A204.1 (cell line): ENCODE data around the gene TMTC4.

Experiments used
- FAIRE-seq: peaks from 2 replicates; lab custom pipeline; 2012; peaks lifted over from hg19 to GRCh38; lab: Jason Lieb, UNC

The TMTC4 gene

DNA sequence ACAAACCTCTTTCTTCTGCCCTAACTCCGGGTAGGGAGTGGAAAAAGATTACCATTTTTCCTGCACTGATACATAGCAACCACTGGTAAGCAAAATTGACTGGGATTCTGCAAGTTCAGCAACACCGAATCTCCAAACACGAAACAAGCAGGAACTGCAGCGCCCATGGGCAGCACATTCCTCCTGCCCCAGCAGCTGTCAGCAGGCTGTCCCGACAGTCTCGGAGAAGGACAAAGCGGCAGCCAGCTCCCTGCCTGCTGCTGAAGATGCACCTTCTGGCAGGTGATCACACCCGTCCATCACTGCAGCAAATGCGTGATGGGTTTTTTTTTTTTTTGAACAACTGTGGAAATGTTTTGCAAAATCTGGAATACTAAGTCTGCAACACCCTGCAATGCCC, 6.7 kb downstream of the TMTC4 start:
- no peak for FAIRE-seq

DNA sequence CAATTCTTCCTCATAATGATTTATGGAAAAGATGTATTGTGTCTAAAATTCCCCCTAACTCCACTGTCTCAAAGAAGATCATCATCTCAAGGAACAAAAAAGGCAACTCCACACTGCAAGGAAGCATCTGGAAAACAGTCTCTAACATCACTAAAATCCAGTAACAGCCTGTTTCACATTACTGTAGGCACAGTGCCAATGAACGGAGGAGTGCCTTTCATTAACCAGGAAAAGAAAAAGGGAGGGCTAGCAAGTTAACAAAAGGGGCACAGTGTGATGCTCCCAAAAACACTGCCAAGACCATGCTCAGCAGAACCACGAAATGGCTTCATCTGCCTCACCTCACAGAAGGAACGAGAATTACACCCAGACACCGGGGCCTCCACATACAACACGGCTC, 8.5 kb downstream of the TMTC4 start:
- FAIRE-seq = no peak

DNA sequence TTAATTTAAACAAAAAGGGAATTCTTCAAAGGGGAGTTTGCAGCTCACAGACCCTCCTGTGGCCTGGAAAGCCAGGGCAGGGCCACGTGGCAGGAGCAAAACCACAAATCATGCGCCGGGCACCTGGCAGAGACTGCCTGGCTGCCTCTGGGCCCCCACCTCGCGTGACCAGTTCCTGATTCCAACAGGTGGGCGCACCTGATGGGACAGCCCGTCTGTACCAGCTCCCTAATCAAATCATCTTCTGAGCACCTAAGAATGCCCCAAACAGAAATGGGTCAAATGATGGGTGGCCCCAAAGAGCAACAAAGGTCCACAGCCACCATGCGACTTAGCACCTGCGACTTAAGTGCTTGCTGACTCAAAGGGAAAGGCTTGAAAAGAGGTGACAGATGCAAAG, 9.2 kb downstream of the TMTC4 start:
- no peak for FAIRE-seq

DNA sequence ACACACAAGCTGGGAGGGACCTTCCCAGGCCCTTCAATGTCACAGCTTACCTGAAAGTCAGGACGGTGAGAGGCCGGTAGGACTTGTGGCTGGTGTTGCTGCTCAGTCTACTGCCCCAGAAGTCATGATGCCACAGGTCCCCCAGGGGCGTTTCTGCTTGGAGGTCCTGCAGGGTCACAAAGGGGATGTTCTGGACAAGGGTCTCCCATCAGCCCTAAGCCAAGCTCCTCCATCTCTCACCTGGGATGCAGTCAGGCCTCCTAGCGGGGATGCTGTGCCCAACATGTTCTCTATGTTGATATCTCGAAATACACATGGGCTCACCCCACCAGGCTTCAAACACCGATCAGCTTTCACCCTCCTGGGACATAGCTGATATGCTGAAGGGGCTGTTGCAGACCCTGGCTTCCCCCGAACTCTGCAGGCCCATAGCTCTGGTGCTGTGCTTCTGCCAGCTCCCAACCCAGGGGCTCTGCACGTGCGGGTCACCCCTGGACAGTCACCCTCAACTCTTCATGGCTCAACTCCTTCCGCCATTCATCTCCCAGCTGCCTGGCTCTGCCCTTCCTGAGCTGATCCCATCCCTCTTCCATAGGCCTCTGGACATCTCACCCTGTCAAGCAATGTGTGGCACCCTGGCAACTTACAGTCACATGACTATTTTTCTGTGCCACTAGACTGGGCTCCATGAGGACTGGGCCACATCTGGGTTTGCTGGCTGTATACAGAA, 10.3 kb downstream of the TMTC4 start:
- no peak for FAIRE-seq

DNA sequence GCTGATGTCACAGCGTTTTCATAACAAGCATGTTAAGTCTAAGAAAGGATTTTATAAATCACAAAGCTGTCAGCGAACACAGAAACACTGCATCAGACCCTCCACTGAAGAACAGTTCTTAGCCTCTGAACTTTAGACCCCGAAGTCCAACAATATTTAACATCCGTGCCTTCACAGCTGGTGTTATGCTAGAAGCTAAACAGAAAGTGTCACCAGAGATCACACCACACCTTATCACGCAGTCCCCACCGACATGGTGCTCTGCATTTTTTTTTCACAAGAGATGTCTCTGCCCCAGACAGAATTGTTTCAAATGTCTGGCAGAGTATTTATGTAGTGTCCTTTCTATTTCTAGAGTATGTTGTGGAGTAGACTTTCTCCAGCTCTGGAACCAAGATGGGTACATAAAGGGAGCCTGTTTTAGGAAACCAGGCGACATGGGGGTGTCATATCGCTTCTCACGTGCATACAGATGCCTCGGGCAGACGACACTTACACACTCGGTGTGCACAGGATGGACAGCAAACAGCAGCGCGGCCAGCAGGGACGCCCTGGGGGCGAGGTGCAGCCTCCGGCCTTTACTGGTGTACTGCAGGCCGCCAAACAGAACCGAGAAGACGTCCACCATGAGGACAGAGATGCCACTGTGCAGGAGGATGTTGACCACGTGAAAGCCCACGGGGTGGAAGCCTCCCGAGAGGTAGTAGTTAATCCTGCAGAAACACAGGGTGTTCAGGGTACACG, 12.0 kb downstream of the TMTC4 start:
- FAIRE-seq = no peak

DNA sequence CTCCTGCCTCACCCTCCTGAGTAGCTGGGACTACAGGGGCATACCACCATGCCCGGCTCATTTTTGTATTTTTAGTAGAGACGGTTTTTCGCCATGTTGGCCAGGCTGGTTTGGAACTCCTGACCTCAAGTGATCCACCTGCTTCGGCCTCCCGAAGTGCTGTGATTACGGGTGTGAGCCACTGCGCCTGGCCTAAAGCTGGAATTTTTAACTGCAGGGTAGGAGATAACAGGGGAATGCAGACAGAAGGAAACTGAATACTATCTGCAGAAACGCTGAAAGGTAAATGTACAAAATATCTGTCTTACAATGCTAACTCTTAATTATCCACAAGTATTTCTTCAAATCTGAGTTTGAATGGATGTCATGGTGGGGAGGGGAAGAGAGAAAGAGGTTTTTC, 13.8 kb downstream of the TMTC4 start:
- FAIRE-seq = no peak

DNA sequence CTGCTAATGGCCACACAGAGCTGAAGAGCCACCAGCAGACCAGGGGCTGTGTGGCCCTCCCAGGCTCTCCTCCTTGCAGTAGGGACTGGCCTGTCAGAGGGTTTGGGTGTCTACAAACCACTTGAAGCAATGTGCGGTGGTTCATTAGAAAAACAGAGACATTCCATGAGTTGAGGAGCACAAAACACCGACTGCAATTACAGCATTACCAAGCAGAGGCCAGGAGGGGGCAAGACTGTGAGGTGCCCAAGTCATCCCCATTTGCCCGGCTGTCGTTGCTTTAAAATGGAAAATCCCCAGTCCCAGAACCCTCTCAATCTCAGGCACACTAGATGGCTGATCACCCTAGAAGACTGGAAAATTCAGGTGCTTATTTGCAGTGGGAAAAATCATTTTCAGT, 15.0 kb downstream of the TMTC4 start:
- FAIRE-seq = no peak

DNA sequence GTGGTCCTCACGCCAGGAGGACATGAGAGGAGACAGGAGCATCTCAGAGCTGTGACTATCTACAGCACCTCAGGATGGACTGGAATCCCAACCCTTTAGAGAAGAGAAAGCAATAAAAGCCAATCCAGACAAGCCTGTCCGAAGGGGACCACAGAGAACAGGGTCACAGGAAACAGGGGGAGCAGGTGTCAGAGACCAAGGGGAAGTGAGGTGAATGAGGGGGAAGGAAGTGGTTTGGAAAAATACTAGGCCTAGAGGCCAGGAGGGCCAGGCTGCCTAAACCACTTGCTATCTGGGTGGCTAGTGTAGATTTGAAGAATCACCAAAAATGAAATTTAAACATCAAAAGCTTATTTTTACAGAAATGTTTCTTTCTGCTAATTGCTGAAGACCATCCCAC, 16.2 kb downstream of the TMTC4 start:
- no peak for FAIRE-seq

DNA sequence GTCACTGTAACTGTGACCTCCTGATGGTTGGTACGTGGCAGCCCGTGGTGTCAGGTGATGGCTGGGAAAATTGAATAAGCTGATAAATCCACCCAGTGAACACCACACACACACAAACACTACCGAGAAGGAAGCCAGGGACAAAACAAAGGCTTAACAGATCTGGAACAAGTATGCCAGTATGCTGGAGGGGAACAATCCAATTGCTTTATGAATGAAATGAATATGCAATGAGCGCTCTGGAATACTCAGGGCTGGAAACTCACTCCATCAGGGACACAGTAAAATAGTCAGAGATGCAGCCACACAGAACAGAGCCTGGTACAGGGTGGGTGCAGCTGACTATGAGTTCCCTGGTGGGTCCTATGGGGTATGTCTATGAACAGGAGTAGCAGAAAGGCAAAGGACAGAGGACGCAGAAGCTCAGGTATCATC, 16.7 kb downstream of the TMTC4 start:
- no peak for FAIRE-seq

DNA sequence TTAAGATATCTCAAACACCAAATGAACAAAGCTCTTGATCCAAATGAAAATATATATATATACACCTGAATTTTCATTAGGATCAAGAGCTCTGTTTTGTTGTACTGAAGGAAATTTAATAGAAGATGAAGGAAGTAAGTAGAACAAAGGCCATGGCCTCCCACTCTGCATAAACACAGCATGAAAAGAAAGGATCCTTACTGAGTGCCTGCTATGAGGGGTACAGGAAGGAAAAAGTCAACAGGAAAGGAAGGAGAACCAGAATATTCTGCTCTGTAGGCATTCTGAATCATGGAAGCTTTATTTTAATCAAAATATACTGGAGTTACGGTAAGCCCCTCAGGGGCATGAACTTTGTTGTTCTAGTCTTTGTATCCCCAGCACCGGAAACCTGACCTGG, 22.1 kb downstream of the TMTC4 start:
- no peak for FAIRE-seq

DNA sequence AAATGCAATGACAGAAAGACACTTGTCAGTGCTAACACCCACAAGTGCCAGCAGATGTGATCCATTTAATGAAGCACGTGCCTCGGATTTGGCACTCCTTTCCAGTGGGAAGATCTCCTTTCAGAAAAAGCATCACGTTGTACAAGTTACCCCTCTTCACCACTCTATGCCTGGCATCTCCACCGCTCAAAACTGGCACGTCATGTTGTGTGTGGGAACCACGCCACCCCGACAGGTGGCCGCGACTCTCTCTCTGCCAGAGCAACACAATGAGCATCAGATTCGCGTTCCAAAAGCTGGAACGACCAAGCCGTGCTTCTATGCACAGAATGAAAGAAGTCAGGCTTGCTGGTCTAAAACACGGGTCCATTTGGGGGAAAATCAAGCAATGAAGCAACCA, 24.3 kb downstream of the TMTC4 start:
- no peak for FAIRE-seq

DNA sequence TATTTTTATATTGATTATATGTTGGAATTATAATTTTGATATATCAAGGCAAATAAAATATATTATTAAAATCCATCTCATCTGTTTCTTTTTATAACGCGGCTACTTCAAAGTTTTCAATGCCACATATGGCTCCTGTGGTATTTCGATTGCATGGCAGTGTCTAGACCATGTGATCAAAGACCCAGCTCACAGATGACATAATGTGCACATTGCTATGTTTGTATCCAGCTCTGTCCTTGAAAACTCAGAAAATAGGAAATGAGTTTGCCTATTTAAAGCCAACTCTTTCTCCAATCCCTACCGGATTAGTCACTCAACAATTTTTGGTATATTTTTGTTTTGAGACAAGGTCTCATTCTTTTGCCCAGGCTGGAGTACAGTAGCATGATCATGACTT, 26.2 kb downstream of the TMTC4 start:
- no peak for FAIRE-seq

DNA sequence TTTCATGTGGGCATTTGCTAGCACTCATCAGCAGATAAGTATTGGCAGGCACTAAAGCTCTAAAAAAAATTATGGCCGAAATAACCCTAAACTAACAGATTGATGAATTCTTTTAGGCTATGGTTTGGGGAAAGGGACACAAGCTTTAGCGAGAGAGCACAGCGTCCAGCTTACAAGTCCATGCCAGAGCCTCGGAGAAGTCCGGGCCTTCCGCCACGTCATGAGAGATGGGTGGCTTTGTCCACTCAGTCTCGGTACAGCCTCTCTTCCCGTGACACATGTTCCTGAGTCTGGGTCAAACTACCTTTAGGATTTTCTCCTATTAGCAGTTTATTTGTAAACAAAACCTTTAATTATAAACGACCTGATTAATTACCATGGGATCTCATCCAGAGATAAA, 27.7 kb downstream of the TMTC4 start:
- FAIRE-seq = no peak

DNA sequence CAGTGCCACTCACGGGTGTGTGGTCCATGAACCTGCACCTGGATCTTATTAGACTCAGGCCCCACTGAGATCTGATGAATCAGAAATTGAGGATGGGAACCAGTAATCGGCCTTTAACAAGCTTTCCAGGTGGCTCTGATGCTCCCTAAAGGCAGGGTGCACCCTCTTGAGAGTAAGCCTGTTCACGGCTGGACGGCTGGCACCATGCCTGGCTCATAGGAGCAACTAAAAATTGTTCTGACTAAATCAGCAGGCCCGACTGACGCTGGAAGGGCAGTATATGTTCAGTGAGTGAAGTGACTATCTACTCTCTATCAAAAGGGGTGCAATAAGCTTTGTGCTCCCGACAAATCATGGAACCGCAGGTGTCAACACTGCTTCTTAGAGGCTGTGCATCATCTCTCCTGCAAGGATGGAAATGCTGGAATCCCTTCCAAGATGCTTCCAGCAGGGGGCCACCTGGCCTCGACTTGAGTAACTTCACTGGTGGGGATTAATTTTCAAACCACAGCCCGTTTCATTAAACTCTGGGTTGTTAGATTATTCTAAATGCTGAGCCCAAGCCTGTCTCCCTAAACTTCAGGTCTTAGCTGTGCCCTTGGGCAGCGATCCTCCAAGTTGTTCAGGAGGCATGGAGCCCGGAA, 28.4 kb downstream of the TMTC4 start:
- no peak for FAIRE-seq

DNA sequence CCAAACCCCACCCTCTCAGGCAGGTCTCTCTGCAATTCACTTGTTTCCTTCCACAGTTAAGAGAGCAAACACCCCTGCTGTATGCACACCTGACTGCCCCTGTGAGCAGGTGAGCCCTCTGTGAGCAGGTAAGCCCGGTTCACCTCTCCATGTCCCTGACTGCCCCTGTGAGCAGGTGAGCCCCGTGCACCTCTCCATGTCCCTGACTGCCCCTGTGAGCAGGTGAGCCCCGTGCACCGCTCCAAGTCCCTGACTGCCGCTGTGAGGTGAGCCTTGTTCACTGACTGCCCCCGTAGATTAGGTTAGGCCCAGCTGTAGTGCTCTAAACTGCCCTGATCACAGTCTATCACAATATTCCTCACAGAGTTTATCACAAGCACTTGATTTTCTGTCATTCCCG, 29.2 kb downstream of the TMTC4 start:
- no peak for FAIRE-seq

DNA sequence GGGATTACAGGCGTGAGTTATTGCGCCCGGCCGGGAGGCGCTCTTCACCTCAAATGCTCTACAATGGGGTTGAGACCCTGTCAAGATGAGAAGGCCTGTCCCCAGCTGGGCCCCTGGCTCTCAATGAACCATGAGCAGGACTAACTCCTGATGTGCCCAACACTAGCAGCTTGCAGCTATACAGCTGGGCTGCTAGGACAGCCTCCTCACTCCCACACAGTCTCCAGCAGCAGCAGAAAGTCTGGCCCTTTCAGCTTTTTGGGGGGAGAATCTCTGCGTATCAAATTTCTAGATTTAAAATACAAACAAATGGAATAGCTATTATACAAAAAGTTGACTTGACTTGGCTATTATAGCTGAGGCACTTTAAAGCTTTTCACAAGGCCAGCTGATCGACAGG, 30.2 kb downstream of the TMTC4 start:
- FAIRE-seq = no peak

DNA sequence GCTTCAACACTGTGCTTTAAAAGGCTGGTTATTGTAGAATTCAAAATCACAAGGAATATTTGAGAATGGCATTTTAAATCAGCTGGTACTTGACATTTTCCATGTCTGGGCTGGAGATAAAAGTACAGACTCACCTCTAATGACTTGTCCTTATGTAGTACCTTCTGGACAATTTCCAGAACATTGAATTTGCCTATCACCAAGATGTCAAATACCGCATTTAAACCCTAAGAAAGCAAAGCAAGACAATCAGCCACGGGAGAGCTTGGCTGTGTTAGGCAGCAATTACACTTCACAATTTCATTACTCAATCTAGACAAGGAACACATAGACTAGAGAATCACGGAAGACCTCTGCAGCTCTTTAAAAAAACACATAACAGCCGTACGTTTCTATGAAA, 36.8 kb downstream of the TMTC4 start:
- FAIRE-seq = no peak

DNA sequence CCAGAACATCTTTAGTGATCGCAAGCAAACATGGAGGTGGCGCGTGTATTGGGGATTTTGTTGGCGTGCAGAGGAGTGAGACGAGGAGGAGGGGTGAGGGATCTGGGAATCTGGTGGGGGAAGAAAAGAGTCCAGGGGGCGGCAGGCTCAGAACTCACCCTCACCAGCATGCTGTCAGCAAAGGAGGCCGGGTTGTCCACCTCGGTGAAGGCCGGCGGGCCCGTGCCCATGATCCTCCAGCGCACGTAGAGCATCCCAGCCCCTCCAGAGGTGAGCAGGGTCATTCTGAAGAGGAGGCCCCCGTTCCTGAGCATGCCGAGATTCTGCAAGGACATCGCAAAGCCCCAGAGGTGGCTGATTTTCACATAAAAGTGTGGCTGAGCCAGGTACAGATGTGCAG, 37.2 kb downstream of the TMTC4 start:
- FAIRE-seq = no peak

DNA sequence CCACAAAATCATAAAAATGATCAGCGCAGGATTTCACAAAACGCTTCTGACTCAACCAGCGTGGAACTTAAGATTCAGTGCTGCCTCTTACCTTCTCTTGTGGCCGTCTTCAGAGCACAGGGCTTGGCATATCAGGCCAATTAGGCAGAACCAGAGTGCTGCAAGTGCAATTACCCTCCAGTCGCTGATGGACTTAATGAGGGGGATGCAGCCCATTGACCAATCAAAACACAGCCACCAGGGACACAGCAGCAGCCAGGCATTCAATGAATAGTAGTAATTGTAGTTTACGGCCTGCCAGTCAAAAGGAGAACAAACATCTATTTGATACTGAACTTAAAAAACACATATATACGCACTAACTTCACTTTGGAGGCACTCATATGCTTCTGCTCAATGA, 38.2 kb downstream of the TMTC4 start:
- FAIRE-seq = no peak

DNA sequence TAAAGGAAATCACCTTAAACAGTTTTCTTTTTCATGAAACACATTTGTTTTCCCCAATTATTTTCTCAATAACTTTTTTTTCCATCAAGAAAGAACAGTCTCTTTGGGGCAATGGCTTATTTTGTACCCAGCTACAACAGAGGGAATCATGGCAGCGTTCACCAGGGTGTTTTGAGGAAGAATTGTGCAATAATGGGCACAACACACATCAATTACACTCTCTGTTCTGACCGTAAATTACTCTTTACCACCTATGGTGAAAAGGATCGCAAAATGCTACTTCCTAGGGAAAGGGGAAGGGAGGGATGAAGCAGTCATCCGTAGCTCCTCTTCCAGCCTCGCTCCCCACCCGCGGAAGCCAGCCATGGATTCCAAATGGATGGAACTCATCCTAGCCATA, 38.6 kb downstream of the TMTC4 start:
- FAIRE-seq = no peak

DNA sequence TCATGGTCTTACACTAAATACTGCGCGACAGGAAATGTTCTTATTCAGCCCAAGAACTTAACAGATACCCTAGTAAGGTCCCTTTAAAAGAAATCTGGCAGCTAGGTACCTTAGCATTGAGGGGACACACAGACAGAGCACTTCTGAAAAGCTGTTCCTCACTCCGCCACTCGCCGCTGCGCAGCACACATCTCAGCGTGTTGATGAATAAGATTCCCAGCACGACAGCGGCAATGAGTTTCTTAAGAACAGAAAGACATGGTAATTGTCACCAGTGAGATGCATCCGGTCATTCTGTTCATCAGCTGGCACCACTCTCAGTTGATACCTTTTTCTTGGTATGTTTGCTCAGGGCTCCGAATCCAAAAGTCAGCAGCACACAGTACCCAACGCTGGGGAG, 39.9 kb downstream of the TMTC4 start:
- no peak for FAIRE-seq

DNA sequence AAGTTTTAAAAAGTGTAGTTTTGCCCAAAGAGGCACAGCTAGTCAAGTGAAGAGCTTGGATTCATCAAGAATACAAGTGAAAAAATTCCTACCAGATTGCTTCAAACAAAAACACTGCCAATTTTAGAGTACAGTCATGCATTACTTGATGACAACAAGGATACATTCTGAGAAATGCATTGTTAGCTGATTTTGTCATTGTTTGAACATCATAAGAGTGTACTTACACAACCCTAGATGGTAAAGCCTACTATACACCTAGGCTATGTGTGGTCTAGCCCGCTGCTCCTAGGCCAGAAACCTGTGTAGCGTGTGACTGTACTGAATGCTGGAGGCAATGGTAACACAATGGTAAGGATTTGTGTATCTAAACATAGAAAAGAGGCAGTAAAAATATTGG, 41.1 kb downstream of the TMTC4 start:
- no peak for FAIRE-seq

DNA sequence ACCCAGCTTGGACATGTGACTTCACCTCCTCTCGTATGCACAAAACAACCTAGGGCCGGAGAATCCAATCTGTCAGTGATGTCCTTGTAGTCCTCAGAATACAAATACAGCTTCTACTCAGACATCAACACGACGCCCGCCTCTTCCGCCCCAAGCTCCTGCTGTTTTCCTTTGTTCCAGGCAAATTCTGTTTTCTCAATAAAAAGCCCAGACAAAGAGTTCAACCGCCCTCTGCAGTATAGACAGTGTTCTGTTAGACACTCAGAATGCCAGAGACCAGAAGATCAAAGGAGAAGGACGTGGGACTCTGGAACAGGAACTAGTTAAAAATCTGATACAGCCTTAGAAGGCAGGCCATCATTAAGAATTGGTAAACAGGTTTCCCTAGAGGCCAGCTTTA, 44.0 kb downstream of the TMTC4 start:
- FAIRE-seq = no peak

DNA sequence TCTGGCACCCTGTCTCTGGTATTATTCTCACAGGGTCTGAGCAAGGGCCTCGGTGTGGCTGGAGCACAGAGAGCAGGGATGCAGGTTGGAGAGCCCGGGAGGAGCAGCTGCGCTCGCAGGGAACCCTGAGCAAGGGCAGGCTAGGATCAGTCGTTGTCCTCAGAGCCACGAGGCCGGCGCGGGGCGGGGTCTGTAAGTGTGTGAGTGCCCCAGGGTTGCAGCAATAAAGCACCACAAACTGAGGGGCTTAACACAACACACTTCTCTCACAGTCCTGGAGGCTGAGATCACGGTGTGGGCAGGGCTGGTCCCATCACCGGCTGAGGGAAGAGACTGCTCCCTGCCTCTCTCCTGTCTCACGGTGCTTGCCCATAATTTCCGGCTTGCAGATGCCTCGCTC, 47.5 kb downstream of the TMTC4 start:
- FAIRE-seq = no peak
